Neural cell (in vitro differentiated cells): Measurements from ENCODE around the gene MEAF6. TPM values are rescaled to one million over a fixed set of nuclear protein-coding genes. Genes with fewer than 3 reads are reported as not detected.

Source experiments
- H2AFZ ChIP-seq: fragments of 200-600, 300-800 bp; sonication (generic), shearing (Covaris generic); 2 replicates; pipeline ENCODE4 v1.6.0; 2014; ENCODE audit warnings: low read depth, mild to moderate bottlenecking, antibody characterized with exemption, low read length, moderate library complexity
- H3F3A ChIP-seq: fragments of 200-600 bp; shearing (Covaris generic); 2 replicates; pipeline ENCODE4 v1.6.1; 2016; ENCODE audit warnings: mild to moderate bottlenecking, moderate library complexity, mixed read lengths, antibody characterized with exemption, low read length; ENCODE audit not compliant: insufficient read depth, poor library complexity, severe bottlenecking
- H3K27ac ChIP-seq: fragments of 200-600, 300-800 bp; sonication (generic), shearing (Covaris generic); 2 replicates; pipeline ENCODE4 v1.5.1; 2014; ENCODE audit warnings: mild to moderate bottlenecking, low read length, moderate library complexity
- H3K27me3 ChIP-seq: fragments of 300-800, 200-600 bp; sonication (generic), shearing (Covaris generic); 2 replicates; pipeline ENCODE4 v1.6.0; 2014; ENCODE audit warnings: mild to moderate bottlenecking, low read depth, low read length, moderate library complexity; ENCODE audit not compliant: insufficient read depth
- H3K36me3 ChIP-seq: fragments of 300-800, 200-600 bp; sonication (generic), shearing (Covaris generic); 2 replicates; pipeline ENCODE4 v1.5.1; 2014; ENCODE audit warnings: mild to moderate bottlenecking, antibody characterized with exemption, low read length, moderate library complexity; ENCODE audit not compliant: insufficient read depth
- H3K4me2 ChIP-seq: fragments of 300-800, 200-600 bp; sonication (generic), shearing (Covaris generic); 2 replicates; pipeline ENCODE4 v1.6.0; 2014; ENCODE audit warnings: mild to moderate bottlenecking, low read length
- H3K4me3 ChIP-seq: fragments of 300-800, 200-600 bp; sonication (generic), shearing (Covaris generic); 2 replicates; pipeline ENCODE4 v1.5.1; 2014; ENCODE audit warnings: mild to moderate bottlenecking, low read length, moderate library complexity
- H3K79me2 ChIP-seq: fragments of 200-600 bp; shearing (Covaris generic); replicated peaks from 2 replicates; pipeline ENCODE4 v1.6.0; 2014; ENCODE audit warnings: mild to moderate bottlenecking, low read length, moderate library complexity; ENCODE audit not compliant: insufficient read depth
- H3K9ac ChIP-seq: fragments of 300-800, 200-600 bp; sonication (generic), shearing (Covaris generic); 2 replicates; pipeline ENCODE4 v1.6.1; 2016; ENCODE audit warnings: mild to moderate bottlenecking, low read length, mixed read lengths
- H3K9me2 ChIP-seq: fragments of 200-600 bp; shearing (Covaris generic); 2 replicates; pipeline ENCODE4 v1.6.1; 2016; ENCODE audit warnings: mild to moderate bottlenecking, low read length, mixed read lengths; ENCODE audit not compliant: insufficient read depth
- H3K9me3 ChIP-seq: fragments of 200-600, 300-800 bp; sonication (generic), shearing (Covaris generic); 2 replicates; pipeline ENCODE4 v1.6.1; 2016; ENCODE audit warnings: mild to moderate bottlenecking, mixed run types, low read length, moderate library complexity, mixed read lengths
- H4K20me1 ChIP-seq: fragments of 200-600 bp; shearing (Covaris generic); 2 replicates; pipeline ENCODE4 v1.6.1; 2016; ENCODE audit warnings: mild to moderate bottlenecking, mixed run types; ENCODE audit not compliant: insufficient read depth
- EP300 ChIP-seq: fragments of 450-650 bp; conservative IDR thresholded peaks from 2 replicates; pipeline ENCODE4 v1.6.1; 2014; ENCODE audit warnings: antibody characterized with exemption, mild to moderate bottlenecking, moderate library complexity; ENCODE audit not compliant: poor library complexity, severe bottlenecking
- EZH2 ChIP-seq: fragments of 200-600, 300-800 bp; shearing (Covaris generic), sonication (generic); IDR thresholded peaks from 2 replicates; pipeline ENCODE4 v1.6.1; 2014; ENCODE audit warnings: antibody characterized with exemption, low read length, borderline replicate concordance, mild to moderate bottlenecking; ENCODE audit not compliant: insufficient read depth, poor library complexity, severe bottlenecking
- MXI1 ChIP-seq: fragments of 450-650 bp; conservative IDR thresholded peaks from 2 replicates; pipeline ENCODE4 v1.6.1; 2014; ENCODE audit warnings: antibody characterized with exemption, mild to moderate bottlenecking; ENCODE audit not compliant: poor library complexity, severe bottlenecking
- POLR2AphosphoS5 ChIP-seq: IDR thresholded peaks from 2 replicates; pipeline ENCODE4 v1.6.1; 2012
- RAD21 ChIP-seq: fragments of 450-650 bp; conservative IDR thresholded peaks from 2 replicates; pipeline ENCODE4 v1.6.1; 2014; ENCODE audit warnings: antibody characterized with exemption, mild to moderate bottlenecking, moderate library complexity
- SMC3 ChIP-seq: fragments of 450-650 bp; conservative IDR thresholded peaks from 2 replicates; pipeline ENCODE4 v1.6.1; 2014; ENCODE audit warnings: antibody characterized with exemption, mild to moderate bottlenecking, moderate library complexity; ENCODE audit not compliant: poor library complexity
- TAF1 ChIP-seq: IDR thresholded peaks from 2 replicates; pipeline ENCODE4 v1.6.1; 2012; ENCODE audit warnings: low read depth
- polyA plus RNA-seq: library from polyadenylated mRNA; depleted of rRNA; stranded (reverse); fragments of >200 nt; gene quantifications from 2 replicates; pipeline ENCODE4 v1.2.3, GENCODE V29; 2014
- TF ChIP-seq, protein P1 (sequence below): fragments of 450-650 bp; IDR thresholded peaks from 2 replicates; pipeline ENCODE4 v1.5.1; 2014; ENCODE audit warnings: antibody characterized with exemption, mild to moderate bottlenecking, moderate library complexity; ENCODE audit not compliant: poor library complexity, severe bottlenecking
- TF ChIP-seq, protein P2 (sequence below): IDR thresholded peaks from 2 replicates; pipeline ENCODE4 v1.6.1; 2012; ENCODE audit warnings: borderline replicate concordance

MEAF6 gene
- polyA plus RNA-seq, 1 donor from 2014 or later: 351 TPM

DNA sequence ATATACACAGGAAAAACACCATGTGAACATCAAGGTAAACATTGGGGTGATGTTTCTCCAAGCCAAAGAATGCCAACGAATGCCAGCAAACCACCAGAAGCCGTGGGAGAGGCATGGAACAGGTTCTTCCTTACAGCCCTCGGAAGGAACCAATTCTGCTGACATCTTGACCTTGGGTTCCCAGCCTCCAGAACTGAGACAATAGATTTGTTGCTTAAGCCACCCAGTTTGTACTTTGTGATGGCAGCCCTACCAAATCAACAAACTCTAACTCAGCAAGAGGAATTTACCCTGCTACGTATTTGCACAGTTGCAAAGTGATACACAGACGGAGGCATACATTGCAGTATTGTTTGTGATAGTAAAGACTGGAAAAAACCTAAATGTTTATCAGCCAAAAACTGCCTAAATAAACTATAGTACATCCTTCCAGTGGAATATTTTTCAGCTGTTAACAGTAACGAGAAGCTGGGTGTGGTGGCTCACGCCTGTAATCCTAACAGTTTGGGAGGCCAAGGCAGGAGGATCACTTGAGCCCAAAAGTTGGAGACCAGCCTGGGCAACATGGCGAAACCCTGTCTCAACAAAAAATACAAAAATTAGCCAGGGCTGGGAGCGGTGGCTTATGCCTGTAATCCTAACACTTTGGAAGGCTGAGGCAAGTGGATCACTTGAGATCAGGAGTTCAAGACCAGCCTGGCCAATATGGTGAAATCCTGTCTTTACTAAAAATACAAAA, 52.7 kb downstream of the MEAF6 start:
- TF ChIP-seq EP300 (no peak), SMC3 (no peak), MXI1 (no peak), RAD21 (no peak), EZH2 (no peak), POLR2AphosphoS5 (no peak), TAF1 (no peak)
- TF ChIP-seq, protein P1, sequence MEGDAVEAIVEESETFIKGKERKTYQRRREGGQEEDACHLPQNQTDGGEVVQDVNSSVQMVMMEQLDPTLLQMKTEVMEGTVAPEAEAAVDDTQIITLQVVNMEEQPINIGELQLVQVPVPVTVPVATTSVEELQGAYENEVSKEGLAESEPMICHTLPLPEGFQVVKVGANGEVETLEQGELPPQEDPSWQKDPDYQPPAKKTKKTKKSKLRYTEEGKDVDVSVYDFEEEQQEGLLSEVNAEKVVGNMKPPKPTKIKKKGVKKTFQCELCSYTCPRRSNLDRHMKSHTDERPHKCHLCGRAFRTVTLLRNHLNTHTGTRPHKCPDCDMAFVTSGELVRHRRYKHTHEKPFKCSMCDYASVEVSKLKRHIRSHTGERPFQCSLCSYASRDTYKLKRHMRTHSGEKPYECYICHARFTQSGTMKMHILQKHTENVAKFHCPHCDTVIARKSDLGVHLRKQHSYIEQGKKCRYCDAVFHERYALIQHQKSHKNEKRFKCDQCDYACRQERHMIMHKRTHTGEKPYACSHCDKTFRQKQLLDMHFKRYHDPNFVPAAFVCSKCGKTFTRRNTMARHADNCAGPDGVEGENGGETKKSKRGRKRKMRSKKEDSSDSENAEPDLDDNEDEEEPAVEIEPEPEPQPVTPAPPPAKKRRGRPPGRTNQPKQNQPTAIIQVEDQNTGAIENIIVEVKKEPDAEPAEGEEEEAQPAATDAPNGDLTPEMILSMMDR: no peak
- TF ChIP-seq, protein P2, sequence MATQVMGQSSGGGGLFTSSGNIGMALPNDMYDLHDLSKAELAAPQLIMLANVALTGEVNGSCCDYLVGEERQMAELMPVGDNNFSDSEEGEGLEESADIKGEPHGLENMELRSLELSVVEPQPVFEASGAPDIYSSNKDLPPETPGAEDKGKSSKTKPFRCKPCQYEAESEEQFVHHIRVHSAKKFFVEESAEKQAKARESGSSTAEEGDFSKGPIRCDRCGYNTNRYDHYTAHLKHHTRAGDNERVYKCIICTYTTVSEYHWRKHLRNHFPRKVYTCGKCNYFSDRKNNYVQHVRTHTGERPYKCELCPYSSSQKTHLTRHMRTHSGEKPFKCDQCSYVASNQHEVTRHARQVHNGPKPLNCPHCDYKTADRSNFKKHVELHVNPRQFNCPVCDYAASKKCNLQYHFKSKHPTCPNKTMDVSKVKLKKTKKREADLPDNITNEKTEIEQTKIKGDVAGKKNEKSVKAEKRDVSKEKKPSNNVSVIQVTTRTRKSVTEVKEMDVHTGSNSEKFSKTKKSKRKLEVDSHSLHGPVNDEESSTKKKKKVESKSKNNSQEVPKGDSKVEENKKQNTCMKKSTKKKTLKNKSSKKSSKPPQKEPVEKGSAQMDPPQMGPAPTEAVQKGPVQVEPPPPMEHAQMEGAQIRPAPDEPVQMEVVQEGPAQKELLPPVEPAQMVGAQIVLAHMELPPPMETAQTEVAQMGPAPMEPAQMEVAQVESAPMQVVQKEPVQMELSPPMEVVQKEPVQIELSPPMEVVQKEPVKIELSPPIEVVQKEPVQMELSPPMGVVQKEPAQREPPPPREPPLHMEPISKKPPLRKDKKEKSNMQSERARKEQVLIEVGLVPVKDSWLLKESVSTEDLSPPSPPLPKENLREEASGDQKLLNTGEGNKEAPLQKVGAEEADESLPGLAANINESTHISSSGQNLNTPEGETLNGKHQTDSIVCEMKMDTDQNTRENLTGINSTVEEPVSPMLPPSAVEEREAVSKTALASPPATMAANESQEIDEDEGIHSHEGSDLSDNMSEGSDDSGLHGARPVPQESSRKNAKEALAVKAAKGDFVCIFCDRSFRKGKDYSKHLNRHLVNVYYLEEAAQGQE: no peak
- no peaks in the 10 kb centered on the region for H3K27me3 ChIP-seq
- no peak overlapping the region for H3K9ac ChIP-seq
- no peak overlapping the region for H3K4me3 ChIP-seq
- no peaks in the 10 kb centered on the region for H4K20me1 ChIP-seq
- H3K79me2 ChIP-seq: no peaks in the 10 kb centered on the region
- no peak overlapping the region for H2AFZ ChIP-seq
- no peaks in the 10 kb centered on the region for H3K9me2 ChIP-seq
- H3K27ac ChIP-seq: no peak overlapping the region
- no peaks in the 10 kb centered on the region for H3F3A ChIP-seq
- no peaks in the 10 kb centered on the region for H3K9me3 ChIP-seq
- H3K36me3 ChIP-seq: no peaks in the 10 kb centered on the region
- no peak overlapping the region for H3K4me2 ChIP-seq

DNA sequence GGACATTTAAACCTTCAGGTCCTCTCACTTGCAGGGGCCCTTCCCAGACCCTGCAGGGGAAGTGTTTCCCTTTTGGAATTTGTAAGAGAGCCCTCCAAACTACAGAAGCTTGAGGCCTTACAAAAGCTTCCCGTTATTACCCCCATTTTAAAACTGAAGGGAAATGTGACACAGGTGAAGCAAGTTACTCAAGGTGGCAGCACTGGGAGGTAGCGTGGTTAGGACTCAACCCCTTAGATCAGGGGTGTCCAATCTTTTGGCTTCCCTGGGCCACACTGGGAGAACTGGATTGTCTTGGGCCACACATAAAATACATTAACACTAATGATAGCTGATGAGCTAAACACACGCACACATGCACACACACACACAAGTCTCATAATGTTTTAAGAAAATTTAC, 56.0 kb downstream of the MEAF6 start:
- no peak for TF ChIP-seq MXI1
- TF ChIP-seq POLR2AphosphoS5: no peak
- TF ChIP-seq, protein P1: no peak
- no peak for TF ChIP-seq RAD21
- TF ChIP-seq, protein P2: no peak
- TF ChIP-seq EZH2: no peak
- TF ChIP-seq SMC3: no peak
- no peak for TF ChIP-seq TAF1
- TF ChIP-seq EP300: no peak
- no peak overlapping the region for H3K4me3 ChIP-seq
- no peaks in the 10 kb centered on the region for H3K9me2 ChIP-seq
- no peaks in the 10 kb centered on the region for H3K36me3 ChIP-seq
- H3K27ac ChIP-seq: no peak overlapping the region
- H3K27me3 ChIP-seq: no peaks in the 10 kb centered on the region
- H3F3A ChIP-seq: no peaks in the 10 kb centered on the region
- no peaks in the 10 kb centered on the region for H3K9me3 ChIP-seq
- no peak overlapping the region for H3K4me2 ChIP-seq
- H2AFZ ChIP-seq: no peak overlapping the region
- H3K9ac ChIP-seq: no peak overlapping the region
- H3K79me2 ChIP-seq: no peaks in the 10 kb centered on the region
- no peaks in the 10 kb centered on the region for H4K20me1 ChIP-seq
